ENCODE results near the gene KRTAP27-1. TPM values are rescaled to one million over a fixed set of nuclear protein-coding genes. Genes with fewer than 3 reads are reported as not detected.

KRTAP27-1 gene, protein sequence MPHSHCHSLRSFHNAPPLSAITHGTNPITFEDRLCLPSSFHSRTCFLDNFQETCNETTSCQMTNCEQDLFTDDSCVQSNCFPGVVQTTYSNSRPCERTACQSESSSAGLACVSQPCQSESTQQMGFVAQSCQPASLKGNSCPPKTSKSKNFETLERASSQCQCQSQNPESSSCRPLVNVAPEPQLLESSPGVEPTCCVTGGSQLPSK
- not detected in 2 replicates for total RNA-seq (2013; cell fraction: nucleolus; rRNA removed)
- total RNA-seq (2014; rRNA removed) (not detected in 2 replicates), total RNA-seq (2014; rRNA removed; fragmentation: Illumina TruSeq; extraction: Trizol) (not detected in 2 replicates), total RNA-seq (2021) (not detected in 2 replicates), polyA plus RNA-seq (2011; rRNA removed) (not detected in 2 replicates), polyA plus RNA-seq (2014; fragmentation: Illumina TruSeq; extraction: Trizol) (not detected in 2 replicates), polyA plus RNA-seq (2014; fragmentation: Nextera tagmentation; extraction: Ambion mirVana) (not detected), polyA plus RNA-seq (2014; rRNA removed) (not detected in 2 replicates), polyA plus RNA-seq (2016; fragmentation: Nextera tagmentation; extraction: Ambion mirVana) (not detected), polyA minus RNA-seq (2011; rRNA and poly(A)+ RNA removed) (not detected in 2 replicates), Bru-seq, nascent RNA (not detected), BruChase-seq, experiment 1, labeled RNA remaining after a 6-hour chase (not detected), BruChase-seq, experiment 2, labeled RNA remaining after a 2-hour chase (not detected)
- polyA plus RNA-seq (2011; ENCODE audit: low read depth), result not detected
- not detected in 2 replicates for polyA plus RNA-seq (2011; cell fraction: cytosol; rRNA removed)
- not detected in 2 replicates for polyA plus RNA-seq (2011; cell fraction: nucleus; rRNA removed)
- not detected in 2 replicates for polyA plus RNA-seq (2012)
- not detected in 2 replicates for polyA minus RNA-seq (2011; cell fraction: cytosol; rRNA and poly(A)+ RNA removed)
- not detected in 2 replicates for polyA minus RNA-seq (2011; cell fraction: nucleus; rRNA and poly(A)+ RNA removed)
- long read RNA-seq, experiment 1, result 0 reads
- long read RNA-seq, experiment 2, result 0 reads

DNA sequence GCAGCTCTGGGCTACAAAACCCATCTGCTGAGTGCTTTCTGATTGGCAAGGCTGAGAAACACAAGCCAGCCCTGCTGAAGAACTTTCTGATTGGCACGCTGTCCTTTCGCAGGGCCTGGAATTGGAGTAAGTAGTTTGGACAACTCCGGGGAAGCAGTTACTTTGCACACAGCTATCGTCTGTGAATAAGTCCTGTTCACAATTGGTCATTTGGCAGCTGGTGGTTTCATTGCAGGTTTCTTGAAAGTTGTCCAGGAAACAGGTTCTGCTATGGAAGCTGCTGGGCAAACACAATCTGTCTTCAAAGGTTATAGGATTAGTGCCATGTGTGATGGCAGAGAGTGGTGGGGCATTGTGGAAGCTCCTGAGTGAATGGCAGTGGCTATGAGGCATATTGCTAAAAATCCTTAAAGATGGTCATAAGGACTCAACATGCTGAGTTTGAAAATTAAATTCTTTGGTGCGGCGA lies at the start of gene KRTAP27-1:
KRTAP27-1 (minus strand) TSS at position 419 of the 469 bp plus-strand sequence; CDS start at position 393, 26 bp downstream.
- 42% methylated on average over 6 of the region's 6 CpGs for WGBS (ENCODE audit: insufficient coverage, insufficient replicate concordance, low lambda C conversion rate, missing lambda C conversion rate)
- Histone ChIP-seq H3K36me3 (ENCODE audit: control insufficient read depth in 2 of 2, insufficient read depth in 2 of 2, low read length in 1 of 2) (no peaks in the 10 kb centered on the region), H3K9ac (ENCODE audit: control insufficient read depth, insufficient read depth, low read length) (no peak within 1 kb of the TSS), H3K79me2 (ENCODE audit: control insufficient read depth, insufficient read depth, low read length) (no peaks in the 10 kb centered on the region), H3K9me3 (replicated peaks; ENCODE audit: control insufficient read depth, insufficient read depth, low read length) (no peaks in the 10 kb centered on the region), H2AFZ (ENCODE audit: control insufficient read depth, low read depth, low read length) (no peak within 1 kb of the TSS), H3K4me2 (ENCODE audit: control insufficient read depth, insufficient read depth) (no peak within 1 kb of the TSS), H4K20me1 (ENCODE audit: control insufficient read depth, insufficient read depth) (no peaks in the 10 kb centered on the region), H3K27ac (ENCODE audit: control insufficient read depth, insufficient read depth) (no peak within 1 kb of the TSS), H3K4me3 (no peak within 1 kb of the TSS), H3K27me3 (replicated peaks in 1 of 2; ENCODE audit: control insufficient read depth in 2 of 2, insufficient read depth in 2 of 2, low read length in 1 of 2) (no peaks in the 10 kb centered on the region), H3K4me1 (ENCODE audit: control insufficient read depth, insufficient read depth, low read length) (no peaks in the 10 kb centered on the region)
- no peak for ATAC-seq
- ChIA-PET POLR2A (no interaction called here), SMC1A (ENCODE audit: uncharacterized antibody, unreplicated experiment) (no interaction called here), CTCF (no interaction called here), RAD21 (ENCODE audit: unreplicated experiment) (no interaction called here)
- no peak for DNase-seq (ENCODE audit: low read depth, low spot score)
- in situ Hi-C loops (cut with MboI) (loop anchor here (5.0 kb wide), 1 partner anchor 745 kb away; no protein-coding TSS in a partner anchor), intact Hi-C loops (cut with micrococcal nuclease; ENCODE audit: unreplicated experiment) (no loop called here)
- no peak for FAIRE-seq
- BruUV-seq (replicated peaks), result no TSS peak
- no peak for TF ChIP-seq ZNF217 (IDR thresholded peaks at IDR 0.05)
- no peak for TF ChIP-seq ZBED1 (IDR thresholded peaks at IDR 0.05; ENCODE audit: borderline replicate concordance)
- TF ChIP-seq TAF1 (IDR thresholded peaks at IDR 0.05; ENCODE audit: borderline replicate concordance, low read depth, low read length), result no peak
- no peak for TF ChIP-seq BMI1 (IDR thresholded peaks at IDR 0.05; ENCODE audit: borderline replicate concordance)
- TF ChIP-seq EP300 (IDR thresholded peaks at IDR 0.05; ENCODE audit: borderline replicate concordance in 1 of 2, control insufficient read depth in 1 of 2, low read depth in 2 of 2, low read length in 2 of 2), result no peak
- no peak for TF ChIP-seq MEF2A (IDR thresholded peaks at IDR 0.05; ENCODE audit: insufficient read depth, low read depth, low read length)
- TF ChIP-seq CBX5 (IDR thresholded peaks at IDR 0.05; ENCODE audit: low read depth), result no peak
- TF ChIP-seq, protein P1, sequence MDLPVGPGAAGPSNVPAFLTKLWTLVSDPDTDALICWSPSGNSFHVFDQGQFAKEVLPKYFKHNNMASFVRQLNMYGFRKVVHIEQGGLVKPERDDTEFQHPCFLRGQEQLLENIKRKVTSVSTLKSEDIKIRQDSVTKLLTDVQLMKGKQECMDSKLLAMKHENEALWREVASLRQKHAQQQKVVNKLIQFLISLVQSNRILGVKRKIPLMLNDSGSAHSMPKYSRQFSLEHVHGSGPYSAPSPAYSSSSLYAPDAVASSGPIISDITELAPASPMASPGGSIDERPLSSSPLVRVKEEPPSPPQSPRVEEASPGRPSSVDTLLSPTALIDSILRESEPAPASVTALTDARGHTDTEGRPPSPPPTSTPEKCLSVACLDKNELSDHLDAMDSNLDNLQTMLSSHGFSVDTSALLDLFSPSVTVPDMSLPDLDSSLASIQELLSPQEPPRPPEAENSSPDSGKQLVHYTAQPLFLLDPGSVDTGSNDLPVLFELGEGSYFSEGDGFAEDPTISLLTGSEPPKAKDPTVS (IDR thresholded peaks at IDR 0.05; ENCODE audit: low read depth, low read length), result no peak
- no peak for TF ChIP-seq HDAC2 (IDR thresholded peaks at IDR 0.05)
- TF ChIP-seq, protein P2, sequence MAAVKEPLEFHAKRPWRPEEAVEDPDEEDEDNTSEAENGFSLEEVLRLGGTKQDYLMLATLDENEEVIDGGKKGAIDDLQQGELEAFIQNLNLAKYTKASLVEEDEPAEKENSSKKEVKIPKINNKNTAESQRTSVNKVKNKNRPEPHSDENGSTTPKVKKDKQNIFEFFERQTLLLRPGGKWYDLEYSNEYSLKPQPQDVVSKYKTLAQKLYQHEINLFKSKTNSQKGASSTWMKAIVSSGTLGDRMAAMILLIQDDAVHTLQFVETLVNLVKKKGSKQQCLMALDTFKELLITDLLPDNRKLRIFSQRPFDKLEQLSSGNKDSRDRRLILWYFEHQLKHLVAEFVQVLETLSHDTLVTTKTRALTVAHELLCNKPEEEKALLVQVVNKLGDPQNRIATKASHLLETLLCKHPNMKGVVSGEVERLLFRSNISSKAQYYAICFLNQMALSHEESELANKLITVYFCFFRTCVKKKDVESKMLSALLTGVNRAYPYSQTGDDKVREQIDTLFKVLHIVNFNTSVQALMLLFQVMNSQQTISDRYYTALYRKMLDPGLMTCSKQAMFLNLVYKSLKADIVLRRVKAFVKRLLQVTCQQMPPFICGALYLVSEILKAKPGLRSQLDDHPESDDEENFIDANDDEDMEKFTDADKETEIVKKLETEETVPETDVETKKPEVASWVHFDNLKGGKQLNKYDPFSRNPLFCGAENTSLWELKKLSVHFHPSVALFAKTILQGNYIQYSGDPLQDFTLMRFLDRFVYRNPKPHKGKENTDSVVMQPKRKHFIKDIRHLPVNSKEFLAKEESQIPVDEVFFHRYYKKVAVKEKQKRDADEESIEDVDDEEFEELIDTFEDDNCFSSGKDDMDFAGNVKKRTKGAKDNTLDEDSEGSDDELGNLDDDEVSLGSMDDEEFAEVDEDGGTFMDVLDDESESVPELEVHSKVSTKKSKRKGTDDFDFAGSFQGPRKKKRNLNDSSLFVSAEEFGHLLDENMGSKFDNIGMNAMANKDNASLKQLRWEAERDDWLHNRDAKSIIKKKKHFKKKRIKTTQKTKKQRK (IDR thresholded peaks at IDR 0.05; ENCODE audit: low read depth, low read length), result no peak
- no peak for TF ChIP-seq IKZF1 (conservative IDR thresholded peaks at IDR 0.05)
- TF ChIP-seq, protein P3, sequence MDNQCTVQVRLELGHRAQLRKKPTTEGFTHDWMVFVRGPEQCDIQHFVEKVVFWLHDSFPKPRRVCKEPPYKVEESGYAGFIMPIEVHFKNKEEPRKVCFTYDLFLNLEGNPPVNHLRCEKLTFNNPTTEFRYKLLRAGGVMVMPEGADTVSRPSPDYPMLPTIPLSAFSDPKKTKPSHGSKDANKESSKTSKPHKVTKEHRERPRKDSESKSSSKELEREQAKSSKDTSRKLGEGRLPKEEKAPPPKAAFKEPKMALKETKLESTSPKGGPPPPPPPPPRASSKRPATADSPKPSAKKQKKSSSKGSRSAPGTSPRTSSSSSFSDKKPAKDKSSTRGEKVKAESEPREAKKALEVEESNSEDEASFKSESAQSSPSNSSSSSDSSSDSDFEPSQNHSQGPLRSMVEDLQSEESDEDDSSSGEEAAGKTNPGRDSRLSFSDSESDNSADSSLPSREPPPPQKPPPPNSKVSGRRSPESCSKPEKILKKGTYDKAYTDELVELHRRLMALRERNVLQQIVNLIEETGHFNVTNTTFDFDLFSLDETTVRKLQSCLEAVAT (IDR thresholded peaks at IDR 0.05), result no peak
- no peak for TF ChIP-seq NFYA (IDR thresholded peaks at IDR 0.05; ENCODE audit: borderline replicate concordance, low read depth, low read length)
- TF ChIP-seq, protein P4, sequence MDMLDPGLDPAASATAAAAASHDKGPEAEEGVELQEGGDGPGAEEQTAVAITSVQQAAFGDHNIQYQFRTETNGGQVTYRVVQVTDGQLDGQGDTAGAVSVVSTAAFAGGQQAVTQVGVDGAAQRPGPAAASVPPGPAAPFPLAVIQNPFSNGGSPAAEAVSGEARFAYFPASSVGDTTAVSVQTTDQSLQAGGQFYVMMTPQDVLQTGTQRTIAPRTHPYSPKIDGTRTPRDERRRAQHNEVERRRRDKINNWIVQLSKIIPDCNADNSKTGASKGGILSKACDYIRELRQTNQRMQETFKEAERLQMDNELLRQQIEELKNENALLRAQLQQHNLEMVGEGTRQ (IDR thresholded peaks at IDR 0.05; ENCODE audit: borderline replicate concordance, low read depth, low read length), result no peak

Data from GM12878 (cell line).